ENCODE results near the gene NECAB3.

NECAB3 gene

GRCh38 chr20:33657704-33658095 lies 16.5 kb downstream of the NECAB3 start:
- H3K27ac Mint-ChIP-seq, result no peak overlapping the region
- H3K4me3 Mint-ChIP-seq, result no peak overlapping the region
- no peaks in the 10 kb centered on the region for H3K9me3 Mint-ChIP-seq
- H3K36me3 Mint-ChIP-seq (ENCODE audit: low read depth), result peaks cover 10% of the 10 kb centered on the region
- no peaks in the 10 kb centered on the region for H3K27me3 Mint-ChIP-seq (ENCODE audit: low read depth)
- H3K4me1 Mint-ChIP-seq (ENCODE audit: low read depth), result peaks cover 5% of the 10 kb centered on the region

DNA sequence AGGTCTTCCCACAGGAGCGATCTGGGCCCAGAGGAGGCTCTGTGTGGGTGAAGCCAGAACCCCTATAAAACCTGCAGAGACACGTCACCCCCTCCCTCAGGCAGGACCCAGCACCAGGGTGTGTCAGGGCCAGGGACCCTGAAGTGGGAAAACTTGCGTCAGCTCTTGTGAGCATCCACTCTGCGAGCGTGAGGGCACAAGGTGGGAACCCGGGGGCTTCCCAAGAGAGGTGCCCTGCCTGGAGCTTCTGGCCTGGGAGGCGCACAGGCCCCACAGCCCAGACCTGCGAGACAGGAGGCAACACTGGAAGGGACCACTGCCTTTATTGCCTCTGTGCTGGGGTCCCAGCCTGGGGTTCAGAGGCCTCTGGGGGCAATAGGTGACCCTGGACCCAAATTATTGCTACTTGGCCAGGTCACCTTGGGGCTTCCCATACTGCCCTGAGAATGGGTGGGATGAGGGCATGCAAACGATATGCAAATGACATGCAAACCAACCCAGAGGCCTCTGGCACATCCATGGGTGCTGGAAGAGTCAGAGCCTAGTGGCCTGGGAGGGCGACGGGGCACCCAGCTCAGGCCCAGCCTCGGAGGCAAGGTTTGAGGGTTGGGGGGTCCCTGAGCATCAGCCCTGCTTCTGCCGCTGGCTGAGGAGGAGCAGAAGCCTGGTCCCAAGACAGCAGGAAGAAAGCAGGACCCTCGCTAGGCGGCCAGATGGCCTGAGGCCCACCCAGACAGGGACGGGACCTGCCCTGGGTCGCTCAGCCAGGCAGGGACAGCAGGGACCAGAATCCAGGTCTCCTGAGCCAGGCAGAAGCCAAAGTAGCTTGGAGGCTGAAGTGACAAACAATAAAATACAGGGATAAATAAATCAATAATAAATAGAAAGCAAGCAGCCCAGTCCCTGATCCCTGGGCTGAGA lies 17.2 kb downstream of the NECAB3 start:
- Mint-ChIP-seq H3K36me3 (ENCODE audit: low read depth) (peaks cover 10% of the 10 kb centered on the region), H3K4me1 (ENCODE audit: low read depth) (peaks cover 4% of the 10 kb centered on the region), H3K27ac (no peak overlapping the region), H3K4me3 (no peak overlapping the region), H3K27me3 (ENCODE audit: low read depth) (no peaks in the 10 kb centered on the region), H3K9me3 (no peaks in the 10 kb centered on the region)

DNA sequence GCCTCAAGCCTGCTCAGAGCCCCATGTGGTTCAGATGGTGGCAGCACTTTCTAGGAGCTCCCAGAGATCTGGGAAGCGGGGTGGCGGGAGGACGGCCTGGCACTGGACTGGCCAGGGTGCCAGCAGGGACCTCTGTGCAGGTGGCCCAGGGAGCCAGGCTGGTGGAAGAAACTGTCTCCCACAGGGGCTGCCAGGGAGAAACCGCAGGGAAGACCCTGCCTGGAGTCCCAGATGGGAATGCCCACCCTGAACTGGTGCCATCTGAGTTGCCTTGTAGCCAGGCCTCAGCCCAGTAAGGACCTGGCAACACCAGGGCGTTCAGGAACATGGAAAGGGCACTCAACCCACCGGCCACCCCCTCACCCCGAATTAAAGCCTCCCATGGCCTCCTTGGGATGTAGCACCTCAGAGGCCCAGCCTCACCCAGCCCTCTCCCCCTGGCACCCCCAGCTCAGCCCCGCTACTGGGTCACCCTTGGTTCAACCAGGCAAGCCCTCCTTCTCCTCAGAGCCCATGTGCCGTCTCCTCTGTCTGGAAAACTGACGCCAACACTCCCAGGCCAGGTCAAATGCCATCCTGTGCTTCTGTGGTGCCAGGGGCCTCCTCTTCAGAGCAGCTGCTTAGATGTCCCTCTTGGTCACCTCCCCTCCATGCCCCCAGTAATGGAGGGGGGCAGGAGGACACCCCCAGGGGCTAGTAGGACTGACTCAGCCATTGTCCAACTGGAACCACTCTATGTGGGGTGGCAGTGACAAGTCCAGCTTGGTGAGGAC lies 18.0 kb downstream of the NECAB3 start:
- Mint-ChIP-seq H3K36me3 (ENCODE audit: low read depth) (peaks cover 10% of the 10 kb centered on the region), H3K9me3 (no peaks in the 10 kb centered on the region), H3K4me3 (no peak overlapping the region), H3K27me3 (ENCODE audit: low read depth) (no peaks in the 10 kb centered on the region), H3K27ac (no peak overlapping the region), H3K4me1 (ENCODE audit: low read depth) (peaks cover 8% of the 10 kb centered on the region)

- Mint-ChIP-seq H3K4me1 (ENCODE audit: low read depth) (peaks cover 8% of the 10 kb centered on the region), H3K9me3 (no peaks in the 10 kb centered on the region), H3K27me3 (ENCODE audit: low read depth) (no peaks in the 10 kb centered on the region), H3K4me3 (no peak overlapping the region), H3K36me3 (ENCODE audit: low read depth) (peaks cover 7% of the 10 kb centered on the region), H3K27ac (peak overlapping the region; percentile 55)
These were observed 19.1 kb downstream of the NECAB3 start for GRCh38 chr20:33655164-33655563.

GRCh38 chr20:33654680-33655161 lies 19.5 kb downstream of the NECAB3 start:
- no peaks in the 10 kb centered on the region for H3K9me3 Mint-ChIP-seq
- H3K4me3 Mint-ChIP-seq, result no peak overlapping the region
- H3K27ac Mint-ChIP-seq, result peak overlapping the region; percentile 55
- peaks cover 7% of the 10 kb centered on the region for H3K36me3 Mint-ChIP-seq (ENCODE audit: low read depth)
- H3K4me1 Mint-ChIP-seq (ENCODE audit: low read depth), result peaks cover 8% of the 10 kb centered on the region
- no peaks in the 10 kb centered on the region for H3K27me3 Mint-ChIP-seq (ENCODE audit: low read depth)

- Mint-ChIP-seq H3K4me3 (no peak overlapping the region), H3K27ac (no peak overlapping the region), H3K9me3 (no peaks in the 10 kb centered on the region), H3K27me3 (ENCODE audit: low read depth) (no peaks in the 10 kb centered on the region), H3K4me1 (ENCODE audit: low read depth) (peaks cover 8% of the 10 kb centered on the region), H3K36me3 (ENCODE audit: low read depth) (peaks cover 6% of the 10 kb centered on the region)
These were observed 20.2 kb downstream of the NECAB3 start for GRCh38 chr20:33653900-33654596.

DNA sequence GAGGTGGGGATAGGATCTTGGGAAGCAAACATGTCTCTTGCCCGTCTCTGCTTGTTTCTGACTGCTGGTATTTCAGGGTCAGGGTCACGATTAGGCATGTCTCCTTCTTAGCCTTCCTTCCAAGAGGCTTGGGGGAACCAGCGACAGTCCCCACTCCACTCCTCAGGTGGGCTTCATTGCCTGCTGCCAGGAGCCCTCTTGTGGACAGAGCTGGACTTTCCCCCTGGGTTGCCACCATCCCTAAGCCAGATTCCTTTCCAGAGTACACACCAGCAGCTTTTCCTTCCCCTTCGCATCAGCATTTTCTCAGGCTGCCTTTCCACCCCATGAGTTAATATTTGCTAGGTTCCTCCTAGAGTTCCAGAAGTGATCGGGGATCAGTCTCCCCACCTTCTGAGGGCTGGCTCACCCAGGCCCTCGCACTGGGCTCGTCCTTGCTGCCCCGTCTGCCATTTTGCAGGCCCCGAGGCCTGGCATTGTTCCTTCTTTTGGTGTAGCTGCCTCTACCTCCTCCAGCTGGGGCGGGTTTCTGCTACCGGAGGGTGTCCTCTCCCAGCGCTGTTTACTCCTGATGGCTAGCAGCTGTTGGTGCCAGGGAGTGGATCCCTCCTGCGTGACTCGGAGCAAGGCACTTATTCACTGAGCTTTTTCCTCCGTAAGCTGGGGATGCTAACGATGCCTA lies 20.9 kb downstream of the NECAB3 start:
- peak overlapping the region; percentile 43 for H3K27ac Mint-ChIP-seq
- H3K9me3 Mint-ChIP-seq, result no peaks in the 10 kb centered on the region

DNA sequence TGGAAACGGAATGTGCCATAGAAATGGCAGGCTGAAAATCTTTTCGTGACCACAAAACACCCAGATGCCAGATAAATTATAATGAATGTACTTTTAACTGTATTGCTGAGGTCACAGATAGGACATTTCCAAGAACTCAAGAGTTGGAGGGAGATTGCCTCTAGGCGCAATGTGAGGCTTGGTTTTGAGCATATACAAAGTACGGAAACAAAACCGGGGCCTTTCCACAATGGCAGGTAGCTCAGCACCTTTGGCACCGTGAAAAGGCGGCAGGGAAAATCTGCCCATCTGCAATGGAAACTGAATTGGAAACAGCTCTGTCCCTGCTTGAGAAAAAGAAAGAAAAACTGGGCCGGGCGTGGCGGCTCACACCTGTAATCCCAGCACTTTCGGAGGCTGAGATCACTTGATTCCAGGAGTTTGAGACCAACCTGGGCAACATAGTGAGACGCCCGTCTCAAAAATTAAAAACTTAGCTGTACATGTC lies 22.6 kb downstream of the NECAB3 start:
- Mint-ChIP-seq H3K27me3 (ENCODE audit: low read depth) (no peaks in the 10 kb centered on the region), H3K27ac (no peak overlapping the region), H3K4me3 (no peak overlapping the region), H3K9me3 (no peaks in the 10 kb centered on the region), H3K36me3 (ENCODE audit: low read depth) (peaks cover 2% of the 10 kb centered on the region), H3K4me1 (ENCODE audit: low read depth) (peaks cover 16% of the 10 kb centered on the region)

More for the DNA sequence above, 20.9 kb downstream of the NECAB3 start:
- peaks cover 5% of the 10 kb centered on the region for H3K36me3 Mint-ChIP-seq (ENCODE audit: low read depth)
- H3K4me1 Mint-ChIP-seq (ENCODE audit: low read depth), result peaks cover 8% of the 10 kb centered on the region
- H3K4me3 Mint-ChIP-seq, result no peak overlapping the region
- no peaks in the 10 kb centered on the region for H3K27me3 Mint-ChIP-seq (ENCODE audit: low read depth)

GRCh38 chr20:33650753-33651561 lies 23.3 kb downstream of the NECAB3 start:
- no peaks in the 10 kb centered on the region for H3K9me3 Mint-ChIP-seq
- H3K27me3 Mint-ChIP-seq (ENCODE audit: low read depth), result no peaks in the 10 kb centered on the region
- peaks cover 4% of the 10 kb centered on the region for H3K36me3 Mint-ChIP-seq (ENCODE audit: low read depth)
- no peak overlapping the region for H3K4me3 Mint-ChIP-seq
- H3K4me1 Mint-ChIP-seq (ENCODE audit: low read depth), result peaks cover 16% of the 10 kb centered on the region
- H3K27ac Mint-ChIP-seq, result no peak overlapping the region

DNA sequence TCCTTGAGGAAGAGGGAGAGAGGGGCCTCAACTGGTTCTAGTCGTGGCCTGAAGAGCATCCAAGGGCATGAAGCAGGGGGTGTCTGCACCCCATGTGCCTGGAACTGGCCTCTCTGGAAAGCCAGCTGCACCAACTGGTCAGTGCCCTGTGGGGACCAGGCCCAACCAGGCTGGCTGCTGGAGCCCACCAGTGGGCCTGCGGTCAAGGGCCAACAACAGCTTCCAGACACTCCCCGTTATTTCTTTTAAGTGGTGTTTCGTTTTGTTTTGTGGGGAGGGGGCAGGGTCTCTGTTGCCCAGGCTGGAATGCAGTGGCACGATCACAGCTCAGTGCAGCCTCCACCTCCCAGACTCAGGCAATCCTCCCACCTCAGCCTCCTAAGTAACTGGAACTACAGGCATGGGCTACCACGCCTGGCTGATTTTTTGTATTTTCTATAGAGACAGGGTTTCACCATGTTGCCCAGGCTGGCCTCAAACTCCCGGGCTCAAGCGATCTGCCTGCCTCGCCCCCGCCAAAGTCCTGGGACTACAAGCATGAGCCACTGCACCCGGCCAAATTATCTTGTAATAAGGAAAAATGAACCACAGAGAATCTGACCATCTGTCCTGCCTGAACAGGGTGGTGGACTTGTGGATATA lies 24.0 kb downstream of the NECAB3 start:
- Mint-ChIP-seq H3K4me1 (ENCODE audit: low read depth) (peaks cover 16% of the 10 kb centered on the region), H3K36me3 (ENCODE audit: low read depth) (peaks cover 8% of the 10 kb centered on the region), H3K27ac (no peak overlapping the region), H3K4me3 (no peak overlapping the region), H3K9me3 (no peaks in the 10 kb centered on the region), H3K27me3 (ENCODE audit: low read depth) (no peaks in the 10 kb centered on the region)

GRCh38 chr20:33649201-33649681 lies 25.0 kb downstream of the NECAB3 start:
- H3K27ac Mint-ChIP-seq, result no peak overlapping the region

GRCh38 chr20:33648396-33649004 lies 25.7 kb downstream of the NECAB3 start:
- Mint-ChIP-seq H3K9me3 (no peaks in the 10 kb centered on the region), H3K27me3 (ENCODE audit: low read depth) (no peaks in the 10 kb centered on the region), H3K4me1 (ENCODE audit: low read depth) (peaks cover 16% of the 10 kb centered on the region), H3K4me3 (no peak overlapping the region), H3K27ac (no peak overlapping the region), H3K36me3 (ENCODE audit: low read depth) (peaks cover 12% of the 10 kb centered on the region)

More at GRCh38 chr20:33649201-33649681, 25.0 kb downstream of the NECAB3 start:
- H3K4me3 Mint-ChIP-seq, result no peak overlapping the region
- no peaks in the 10 kb centered on the region for H3K9me3 Mint-ChIP-seq
- H3K27me3 Mint-ChIP-seq (ENCODE audit: low read depth), result no peaks in the 10 kb centered on the region
- peaks cover 16% of the 10 kb centered on the region for H3K4me1 Mint-ChIP-seq (ENCODE audit: low read depth)
- H3K36me3 Mint-ChIP-seq (ENCODE audit: low read depth), result peaks cover 12% of the 10 kb centered on the region

All from T-helper 1 cell treated with Interleukin-12 subunit alpha and Interleukin-12 subunit beta and Interleukin-4 antibody, amounts not matched to agents 30 μg/mL and 1 μg/mL, for 36 hours (primary cell).